ENCODE data around the gene ITIH3.

The ITIH3 gene

DNA sequence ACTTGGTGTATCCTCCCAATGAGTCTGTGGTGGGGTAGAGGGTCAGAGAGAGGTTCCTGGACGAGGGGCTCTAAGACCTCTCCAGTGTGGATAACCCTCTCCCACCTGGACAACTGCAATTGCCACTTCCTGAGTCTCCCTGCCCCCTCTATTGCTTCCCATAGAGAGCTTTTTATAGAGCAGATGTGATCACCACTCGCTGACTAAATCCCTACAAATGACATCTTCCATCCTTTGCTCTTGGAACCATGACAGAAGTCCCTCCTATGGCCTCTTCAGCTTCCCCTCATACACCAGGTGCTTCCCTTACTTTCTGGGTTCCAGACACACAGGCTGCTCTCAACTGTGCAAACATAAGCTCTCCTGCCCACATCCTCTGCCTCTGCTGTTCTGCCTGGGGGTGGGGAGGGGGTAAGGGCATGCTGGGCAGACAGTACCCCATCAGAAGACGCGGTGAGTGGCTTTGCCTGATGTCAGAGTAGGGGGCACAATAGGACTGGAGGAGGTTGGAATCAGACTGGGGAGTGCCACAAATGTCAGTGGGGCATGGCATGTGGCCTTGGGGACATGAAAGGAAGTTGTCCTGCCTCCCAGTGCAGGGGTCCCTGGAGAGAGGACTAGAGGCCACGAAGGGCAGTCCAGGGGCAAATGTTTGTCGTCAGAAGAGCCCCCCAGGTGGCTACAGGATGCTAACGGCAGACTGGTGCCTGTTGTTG is 15.2 kb downstream of the ITIH3 start:
- H3K4me3 ChIP-seq (ENCODE audit: low read depth, low read length): no peak overlapping the region
- TF ChIP-seq, protein P1, sequence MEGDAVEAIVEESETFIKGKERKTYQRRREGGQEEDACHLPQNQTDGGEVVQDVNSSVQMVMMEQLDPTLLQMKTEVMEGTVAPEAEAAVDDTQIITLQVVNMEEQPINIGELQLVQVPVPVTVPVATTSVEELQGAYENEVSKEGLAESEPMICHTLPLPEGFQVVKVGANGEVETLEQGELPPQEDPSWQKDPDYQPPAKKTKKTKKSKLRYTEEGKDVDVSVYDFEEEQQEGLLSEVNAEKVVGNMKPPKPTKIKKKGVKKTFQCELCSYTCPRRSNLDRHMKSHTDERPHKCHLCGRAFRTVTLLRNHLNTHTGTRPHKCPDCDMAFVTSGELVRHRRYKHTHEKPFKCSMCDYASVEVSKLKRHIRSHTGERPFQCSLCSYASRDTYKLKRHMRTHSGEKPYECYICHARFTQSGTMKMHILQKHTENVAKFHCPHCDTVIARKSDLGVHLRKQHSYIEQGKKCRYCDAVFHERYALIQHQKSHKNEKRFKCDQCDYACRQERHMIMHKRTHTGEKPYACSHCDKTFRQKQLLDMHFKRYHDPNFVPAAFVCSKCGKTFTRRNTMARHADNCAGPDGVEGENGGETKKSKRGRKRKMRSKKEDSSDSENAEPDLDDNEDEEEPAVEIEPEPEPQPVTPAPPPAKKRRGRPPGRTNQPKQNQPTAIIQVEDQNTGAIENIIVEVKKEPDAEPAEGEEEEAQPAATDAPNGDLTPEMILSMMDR (IDR thresholded peaks at IDR 0.05; ENCODE audit: low read depth, low read length): no peak

DNA sequence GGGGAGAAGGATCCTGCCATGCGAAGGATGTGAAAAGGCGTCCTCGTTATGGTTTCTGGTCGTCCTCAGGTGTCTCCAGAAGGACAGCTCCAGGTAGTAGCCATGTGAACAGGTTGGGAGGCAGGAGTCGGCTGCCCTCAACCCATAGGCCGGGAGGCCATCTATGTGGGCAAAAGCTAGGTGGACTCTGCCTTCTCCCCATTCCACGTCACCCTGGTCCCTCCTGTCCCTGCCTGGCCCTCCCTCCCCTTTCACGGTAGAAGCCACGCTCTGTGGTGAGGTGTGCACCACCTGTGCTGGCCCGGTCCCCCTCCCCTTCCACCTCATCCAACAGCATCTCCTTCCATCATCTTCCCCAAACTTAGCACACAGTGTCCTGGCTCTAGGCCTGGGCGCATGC is 16.3 kb downstream of the ITIH3 start:
- TF ChIP-seq, protein P1 (IDR thresholded peaks at IDR 0.05; ENCODE audit: low read depth, low read length): no peak

DNA sequence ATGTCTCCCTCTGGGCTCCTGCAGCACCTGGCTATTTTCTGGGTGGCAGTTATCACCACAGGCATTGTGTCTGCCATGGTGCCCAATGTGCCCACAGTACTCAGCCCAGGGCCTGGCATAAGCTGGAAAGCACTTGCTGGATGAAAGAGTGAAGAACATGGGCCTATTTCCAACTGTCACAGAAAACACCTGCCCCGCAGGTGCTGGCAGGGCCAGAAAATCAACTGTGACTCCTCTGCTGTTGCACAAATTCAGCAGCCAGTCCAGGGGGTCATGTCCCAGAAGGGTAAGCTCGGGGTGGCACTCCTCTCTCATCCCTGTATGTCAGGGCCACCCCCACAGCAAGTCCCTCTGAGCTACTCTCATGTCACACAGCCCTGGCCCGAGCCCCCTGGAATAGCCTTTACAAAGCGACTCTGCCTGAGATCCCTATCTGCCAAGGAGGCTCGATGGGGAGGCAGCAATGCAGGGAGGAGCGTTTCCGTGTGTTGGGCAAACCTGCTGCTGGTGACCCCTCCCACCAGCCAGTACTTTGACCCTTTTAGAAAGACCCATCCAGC is 16.9 kb downstream of the ITIH3 start:
- H3K4me3 ChIP-seq (ENCODE audit: low read depth, low read length): no peak overlapping the region
- TF ChIP-seq, protein P1 (IDR thresholded peaks at IDR 0.05; ENCODE audit: low read depth, low read length): no peak

More for the DNA sequence above, 16.3 kb downstream of the ITIH3 start:
- H3K4me3 ChIP-seq (ENCODE audit: low read depth, low read length): no peak overlapping the region

DNA sequence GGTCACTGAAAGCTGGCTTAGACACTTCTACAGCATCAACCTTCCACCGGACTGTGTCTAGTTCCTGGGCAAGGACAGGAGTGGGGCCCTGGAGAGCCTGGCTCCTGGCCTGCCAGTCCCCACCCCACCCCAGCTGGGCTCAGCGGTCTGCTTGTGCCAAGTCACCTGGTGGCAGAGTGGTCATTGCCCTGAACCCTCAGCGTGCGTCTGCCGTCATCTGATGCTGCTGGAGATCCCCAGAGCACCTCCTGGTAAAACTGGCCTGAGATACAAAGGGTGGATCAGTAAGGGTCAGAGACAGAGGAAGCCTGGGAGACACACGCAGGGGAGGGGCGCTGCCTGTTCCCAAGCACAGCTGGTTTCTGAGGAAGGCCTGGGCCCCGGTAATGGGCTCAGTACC is 19.2 kb downstream of the ITIH3 start:
- H3K4me3 ChIP-seq (ENCODE audit: low read depth, low read length): no peak overlapping the region
- TF ChIP-seq, protein P1 (IDR thresholded peaks at IDR 0.05; ENCODE audit: low read depth, low read length): no peak

DNA sequence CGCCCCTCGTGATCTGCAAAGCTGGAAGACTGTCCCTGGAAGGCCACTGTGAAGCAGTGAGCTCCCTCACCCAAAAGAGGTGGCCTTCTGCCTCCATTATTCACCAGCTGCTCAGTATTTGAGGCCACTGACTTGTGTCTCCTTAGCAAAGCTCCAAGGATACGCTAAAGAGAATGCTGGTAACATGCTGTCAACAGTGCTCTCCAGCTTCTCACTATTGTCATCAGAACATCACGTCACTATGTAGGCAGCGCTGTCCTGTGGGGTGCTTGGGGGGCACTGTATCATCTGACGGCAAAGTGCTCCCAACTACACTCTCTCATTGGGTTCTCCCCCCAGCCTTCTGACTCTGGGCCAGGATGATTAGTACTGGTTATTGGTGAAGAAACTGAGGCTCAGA is 21.6 kb downstream of the ITIH3 start:
- TF ChIP-seq, protein P1 (IDR thresholded peaks at IDR 0.05; ENCODE audit: low read depth, low read length): no peak
- H3K4me3 ChIP-seq (ENCODE audit: low read depth, low read length): no peak overlapping the region

DNA sequence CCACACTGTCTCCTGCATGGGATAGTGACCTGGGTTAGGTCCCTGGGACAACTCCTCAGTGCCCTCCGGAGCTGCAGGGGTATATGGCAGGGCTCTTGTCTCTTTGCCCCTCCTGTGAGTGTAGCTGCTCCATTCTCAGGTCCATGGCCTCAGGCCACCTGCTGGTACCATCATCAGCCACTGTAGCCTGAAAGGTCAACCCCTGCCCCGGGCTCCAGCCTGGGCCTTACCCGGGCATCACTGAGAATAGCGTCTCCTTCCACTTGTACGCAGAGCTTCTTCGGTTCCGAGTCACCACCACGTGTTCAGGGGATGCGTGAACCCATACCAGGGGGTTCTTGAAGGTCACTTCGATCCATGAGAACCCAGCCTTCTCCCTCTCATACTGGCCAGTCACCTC is 22.1 kb downstream of the ITIH3 start:
- no peak overlapping the region for H3K4me3 ChIP-seq (ENCODE audit: low read depth, low read length)
- TF ChIP-seq, protein P1 (IDR thresholded peaks at IDR 0.05; ENCODE audit: low read depth, low read length): no peak

DNA sequence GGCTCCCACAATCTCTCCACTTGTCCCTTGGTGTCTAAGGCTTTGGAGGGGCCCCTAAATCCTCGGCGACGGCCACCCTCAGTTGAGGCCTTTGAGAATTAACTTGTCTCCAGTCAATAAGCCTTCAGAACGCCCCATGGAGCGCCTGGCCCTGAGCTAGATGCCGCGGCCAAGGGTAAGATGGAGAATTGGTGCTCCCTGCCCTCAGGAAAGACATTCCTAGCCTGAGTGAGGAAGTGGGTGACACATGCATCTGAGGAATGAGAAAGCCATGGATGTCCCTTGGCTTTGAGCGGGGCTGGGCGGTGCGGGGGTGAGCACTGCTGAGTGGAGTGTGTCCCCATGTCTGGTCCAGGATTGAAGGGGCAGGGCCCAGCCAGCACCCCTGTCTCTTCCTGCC is 22.6 kb downstream of the ITIH3 start:
- TF ChIP-seq, protein P1 (IDR thresholded peaks at IDR 0.05; ENCODE audit: low read depth, low read length): no peak
- no peak overlapping the region for H3K4me3 ChIP-seq (ENCODE audit: low read depth, low read length)

All from WI38 (cell line).